ENCODE measurements around the gene PSMD12. TPM values are rescaled to one million over a fixed set of nuclear protein-coding genes. Genes with fewer than 3 reads are reported as not detected.

The PSMD12 gene
- total RNA-seq, 1 experiment from 2014 or later = 93.1 TPM

DNA sequence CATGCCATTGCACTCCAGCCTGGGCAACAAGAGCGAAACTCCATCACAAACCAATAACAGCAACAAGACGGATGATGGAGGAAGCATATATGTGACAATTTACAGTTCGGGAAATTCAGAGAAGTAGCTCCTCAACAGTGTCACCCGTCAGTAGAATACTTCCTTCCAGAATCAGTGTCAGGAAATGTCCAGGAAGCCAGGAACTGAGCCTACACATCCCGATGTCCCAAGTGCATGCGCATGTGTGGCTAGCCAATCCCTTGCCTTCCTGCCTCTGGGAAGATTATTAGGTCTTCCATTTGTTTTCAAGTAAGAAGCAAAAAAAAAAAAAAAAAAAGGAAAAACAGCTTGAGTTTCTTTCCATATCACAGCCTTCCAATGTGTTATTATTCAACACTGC, 9.3 kb upstream of the PSMD12 start:
- Mint-ChIP-seq H3K36me3 (ENCODE audit: insufficient read depth, unreplicated experiment) (no peaks in the 10 kb centered on the region), H3K27ac (ENCODE audit: low read depth, unreplicated experiment) (no peak overlapping the region), H3K4me1 (ENCODE audit: insufficient read depth, unreplicated experiment) (peaks cover 8% of the 10 kb centered on the region), H3K9me3 (ENCODE audit: unreplicated experiment) (no peaks in the 10 kb centered on the region), H3K4me3 (ENCODE audit: unreplicated experiment) (no peak overlapping the region), H3K27me3 (ENCODE audit: insufficient read depth, unreplicated experiment) (no peaks in the 10 kb centered on the region)
- POLR2A ChIA-PET = interaction anchor here (0.6 to 5.6 kb wide), 9 partner anchors 10 to 314 kb away, joined by 3 to 54 read pairs (median 3); partner anchors contain the start of gene PSMD12
- no TSS peak for BruUV-seq (replicated peaks)
- DNase-seq (ENCODE audit: unreplicated experiment) = no peak
- CTCF ChIA-PET = interaction anchor here (0.5 to 6.6 kb wide), 28 partner anchors 10 to 341 kb away, joined by 3 to 71 read pairs (median 4); partner anchors contain the start of gene PSMD12
- TF ChIP-seq, protein P1, sequence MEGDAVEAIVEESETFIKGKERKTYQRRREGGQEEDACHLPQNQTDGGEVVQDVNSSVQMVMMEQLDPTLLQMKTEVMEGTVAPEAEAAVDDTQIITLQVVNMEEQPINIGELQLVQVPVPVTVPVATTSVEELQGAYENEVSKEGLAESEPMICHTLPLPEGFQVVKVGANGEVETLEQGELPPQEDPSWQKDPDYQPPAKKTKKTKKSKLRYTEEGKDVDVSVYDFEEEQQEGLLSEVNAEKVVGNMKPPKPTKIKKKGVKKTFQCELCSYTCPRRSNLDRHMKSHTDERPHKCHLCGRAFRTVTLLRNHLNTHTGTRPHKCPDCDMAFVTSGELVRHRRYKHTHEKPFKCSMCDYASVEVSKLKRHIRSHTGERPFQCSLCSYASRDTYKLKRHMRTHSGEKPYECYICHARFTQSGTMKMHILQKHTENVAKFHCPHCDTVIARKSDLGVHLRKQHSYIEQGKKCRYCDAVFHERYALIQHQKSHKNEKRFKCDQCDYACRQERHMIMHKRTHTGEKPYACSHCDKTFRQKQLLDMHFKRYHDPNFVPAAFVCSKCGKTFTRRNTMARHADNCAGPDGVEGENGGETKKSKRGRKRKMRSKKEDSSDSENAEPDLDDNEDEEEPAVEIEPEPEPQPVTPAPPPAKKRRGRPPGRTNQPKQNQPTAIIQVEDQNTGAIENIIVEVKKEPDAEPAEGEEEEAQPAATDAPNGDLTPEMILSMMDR (IDR thresholded peaks at IDR 0.05; ENCODE audit: unreplicated experiment) = no peak
- intact Hi-C loops (cut with micrococcal nuclease) = loop anchor here (10.0 kb wide), 1 partner anchor 339 kb away; the partner anchor contains the start of gene NOL11

- Mint-ChIP-seq H3K27me3 (ENCODE audit: insufficient read depth, unreplicated experiment) (no peaks in the 10 kb centered on the region), H3K4me1 (ENCODE audit: insufficient read depth, unreplicated experiment) (peaks cover 8% of the 10 kb centered on the region), H3K27ac (ENCODE audit: low read depth, unreplicated experiment) (no peak overlapping the region), H3K36me3 (ENCODE audit: insufficient read depth, unreplicated experiment) (no peaks in the 10 kb centered on the region), H3K9me3 (ENCODE audit: unreplicated experiment) (no peaks in the 10 kb centered on the region), H3K4me3 (ENCODE audit: unreplicated experiment) (no peak overlapping the region)
- DNase-seq (ENCODE audit: unreplicated experiment) = no peak
- TF ChIP-seq, protein P1 (IDR thresholded peaks at IDR 0.05; ENCODE audit: unreplicated experiment) = no peak
- ChIA-PET CTCF (interaction anchor here (0.6 to 6.6 kb wide), 35 partner anchors 9 to 694 kb away, joined by 3 to 71 read pairs (median 4); partner anchors contain the start of gene PSMD12), POLR2A (interaction anchor here (0.5 to 5.6 kb wide), 12 partner anchors 10 to 342 kb away, joined by 3 to 54 read pairs (median 3); partner anchors contain the start of genes NOL11 and PSMD12)
- intact Hi-C loops (cut with micrococcal nuclease) = loop anchor here (10.0 kb wide), 1 partner anchor 340 kb away; the partner anchor contains the start of gene NOL11
- no TSS peak for BruUV-seq (replicated peaks)
Observed at GRCh38 chr17:67375054-67375427, 8.7 kb upstream of the PSMD12 start.

- CTCF ChIA-PET = interaction anchor here (0.5 to 6.6 kb wide), 44 partner anchors 8 to 695 kb away, joined by 3 to 71 read pairs (median 4); partner anchors contain the start of gene PSMD12
- Mint-ChIP-seq H3K4me1 (ENCODE audit: insufficient read depth, unreplicated experiment) (peaks cover 11% of the 10 kb centered on the region), H3K27ac (ENCODE audit: low read depth, unreplicated experiment) (no peak overlapping the region), H3K36me3 (ENCODE audit: insufficient read depth, unreplicated experiment) (no peaks in the 10 kb centered on the region), H3K4me3 (ENCODE audit: unreplicated experiment) (no peak overlapping the region), H3K27me3 (ENCODE audit: insufficient read depth, unreplicated experiment) (no peaks in the 10 kb centered on the region), H3K9me3 (ENCODE audit: unreplicated experiment) (no peaks in the 10 kb centered on the region)
- TF ChIP-seq, protein P1 (IDR thresholded peaks at IDR 0.05; ENCODE audit: unreplicated experiment) = peak; percentile 82
- BruUV-seq (replicated peaks) = no TSS peak
- POLR2A ChIA-PET = interaction anchor here (0.5 to 5.6 kb wide), 11 partner anchors 9 to 343 kb away, joined by 3 to 54 read pairs (median 3); partner anchors contain the start of genes NOL11 and PSMD12
- DNase-seq (ENCODE audit: unreplicated experiment) = peak; percentile 83
- intact Hi-C loops (cut with micrococcal nuclease) = loop anchor here (1.0 to 10.0 kb wide), 3 partner anchors 315 to 405 kb away; partner anchors contain the start of gene NOL11
Observed at GRCh38 chr17:67374329-67375053, 8.1 kb upstream of the PSMD12 start.

- no peaks in the 10 kb centered on the region for H3K36me3 Mint-ChIP-seq (ENCODE audit: insufficient read depth, unreplicated experiment)
- H3K4me3 Mint-ChIP-seq (ENCODE audit: unreplicated experiment) = no peak overlapping the region
- H3K4me1 Mint-ChIP-seq (ENCODE audit: insufficient read depth, unreplicated experiment) = peaks cover 14% of the 10 kb centered on the region
- ChIA-PET POLR2A (interaction anchor here (1.6 kb wide), 1 partner anchor 345 kb away, joined by 6 read pairs; the partner anchor contains the start of gene NOL11), CTCF (interaction anchor here (1.0 to 6.5 kb wide), 3 partner anchors 105 to 315 kb away, joined by 3 to 71 read pairs (median 5); no protein-coding TSS in a partner anchor)
- no peak overlapping the region for H3K27ac Mint-ChIP-seq (ENCODE audit: low read depth, unreplicated experiment)
- TF ChIP-seq, protein P1 (IDR thresholded peaks at IDR 0.05; ENCODE audit: unreplicated experiment) = no peak
- intact Hi-C loops (cut with micrococcal nuclease) = loop anchor here (10.0 kb wide), 1 partner anchor 342 kb away; the partner anchor contains the start of gene NOL11
- no peaks in the 10 kb centered on the region for H3K27me3 Mint-ChIP-seq (ENCODE audit: insufficient read depth, unreplicated experiment)
- no peaks in the 10 kb centered on the region for H3K9me3 Mint-ChIP-seq (ENCODE audit: unreplicated experiment)
- BruUV-seq (replicated peaks) = no TSS peak
- DNase-seq (ENCODE audit: unreplicated experiment) = no peak
Observed at GRCh38 chr17:67372751-67373150, 6.4 kb upstream of the PSMD12 start.

Measured in MCF 10A (cell line).